ENCODE measurements around the gene GALNT2.
A peak's percentile ranks its signal among the peaks of the same experiment; 100 is the strongest.

GALNT2 gene

GRCh38 chr1:230066466-230067404 is at the start of gene GALNT2:
Gene GALNT2, plus strand, starts transcription at chr1:230067238. Its CDS starts 43 bp downstream, at chr1:230067281.
- DNase-seq, result peak; percentile 51

GRCh38 chr1:230020451-230020850 is 46.6 kb upstream of the GALNT2 start:
- DNase-seq, result no peak

GRCh38 chr1:230022666-230023380 is 44.2 kb upstream of the GALNT2 start:
- DNase-seq, result no peak

- no peak for DNase-seq
Measured at GRCh38 chr1:230025686-230026085, 41.4 kb upstream of the GALNT2 start.

- DNase-seq, result no peak
Measured at GRCh38 chr1:230026139-230026538, 40.9 kb upstream of the GALNT2 start.

GRCh38 chr1:230026572-230026971 is 40.5 kb upstream of the GALNT2 start:
- no peak for DNase-seq

- DNase-seq, result no peak
Measured at GRCh38 chr1:230028602-230029223, 38.3 kb upstream of the GALNT2 start.

GRCh38 chr1:230029244-230029941 is 37.6 kb upstream of the GALNT2 start:
- no peak for DNase-seq

- no peak for DNase-seq
Measured at GRCh38 chr1:230030122-230030821, 36.8 kb upstream of the GALNT2 start.

GRCh38 chr1:230031131-230031530 is 35.9 kb upstream of the GALNT2 start:
- no peak for DNase-seq

- DNase-seq, result no peak
Measured at GRCh38 chr1:230032516-230033281, 34.3 kb upstream of the GALNT2 start.

GRCh38 chr1:230037261-230037660 is 29.8 kb upstream of the GALNT2 start:
- DNase-seq, result no peak

GRCh38 chr1:230040440-230040839 is 26.6 kb upstream of the GALNT2 start:
- DNase-seq, result no peak

GRCh38 chr1:230043081-230043480 is 24.0 kb upstream of the GALNT2 start:
- no peak for DNase-seq

- no peak for DNase-seq
Measured at GRCh38 chr1:230044729-230045128, 22.3 kb upstream of the GALNT2 start.

- DNase-seq, result no peak
Measured at GRCh38 chr1:230047114-230047865, 19.7 kb upstream of the GALNT2 start.

- no peak for DNase-seq
Measured at GRCh38 chr1:230048322-230048721, 18.7 kb upstream of the GALNT2 start.

- DNase-seq, result no peak
Measured at GRCh38 chr1:230048922-230049321, 18.1 kb upstream of the GALNT2 start.

- DNase-seq, result no peak
Measured at GRCh38 chr1:230049731-230050130, 17.3 kb upstream of the GALNT2 start.

- DNase-seq, result no peak
Measured at GRCh38 chr1:230050973-230051735, 15.9 kb upstream of the GALNT2 start.
